ENCODE data around the gene TEDC1.

Gene TEDC1

GRCh38 chr14:105486163-105486973, 4.7 kb upstream of the TEDC1 start, which contains the start of gene CRIP1:
Gene CRIP1, plus strand, starts transcription at chr14:105486886. Its CDS starts 374 bp downstream, at chr14:105487260.
- DNase-seq: no peak

GRCh38 chr14:105486974-105487448, 4.0 kb upstream of the TEDC1 start:
- peak; percentile 44 for DNase-seq

- DNase-seq: peak; percentile 44
Measured at GRCh38 chr14:105487449-105487985, 3.5 kb upstream of the TEDC1 start.

GRCh38 chr14:105487986-105488777, 2.9 kb upstream of the TEDC1 start:
- DNase-seq: no peak

GRCh38 chr14:105488781-105489541, 2.1 kb upstream of the TEDC1 start:
- DNase-seq: no peak

GRCh38 chr14:105489542-105490266, 1.3 kb upstream of the TEDC1 start:
- peak; percentile 76 for DNase-seq

GRCh38 chr14:105490267-105490571, 827 bp upstream of the TEDC1 start:
- DNase-seq: no peak

- peak; percentile 84 for DNase-seq
Measured at GRCh38 chr14:105491366-105491973, 424 bp downstream of the TEDC1 start.

- no peak for DNase-seq
Measured at GRCh38 chr14:105492031-105492970, 1.3 kb downstream of the TEDC1 start.

GRCh38 chr14:105492971-105493871, 2.2 kb downstream of the TEDC1 start:
- DNase-seq: no peak

GRCh38 chr14:105493921-105494605, 3.0 kb downstream of the TEDC1 start:
- no peak for DNase-seq

GRCh38 chr14:105494606-105494929, 3.5 kb downstream of the TEDC1 start:
- DNase-seq: no peak

GRCh38 chr14:105495101-105495989, 4.3 kb downstream of the TEDC1 start:
- no peak for DNase-seq

- no peak for DNase-seq
Measured at GRCh38 chr14:105495990-105496830, 5.2 kb downstream of the TEDC1 start.

- DNase-seq: no peak
Measured at GRCh38 chr14:105496831-105497591, 6.0 kb downstream of the TEDC1 start.
